ENCODE results near the gene TRPM3. TPM values are rescaled to one million over a fixed set of nuclear protein-coding genes. Genes with fewer than 3 reads are reported as not detected.

The TRPM3 gene
- total and polyA plus RNA-seq, 2 donors (not counting 1 experiment from before 2014, with no cell fraction given), result not detected

GRCh38 chr9:70498866-70499265 lies 622.6 kb downstream of the TRPM3 start:
- Histone ChIP-seq H3K4me1 (ENCODE audit: control insufficient read depth in 2 of 2, insufficient read depth in 2 of 2, low read length in 2 of 2) (peaks cover 7 to 9% of the 10 kb centered on the region in 2 donors), H3K27me3 (replicated peaks in 1 of 4; ENCODE audit: control extremely low read depth in 1 of 4, control insufficient read depth in 3 of 4, insufficient read depth in 4 of 4, low read length in 3 of 4) (no peaks in the 10 kb centered on the region), H3K4me3 (ENCODE audit: control extremely low read depth in 1 of 5, extremely low read depth in 1 of 5, insufficient read depth in 1 of 5, low read depth in 2 of 5, low read length in 4 of 5) (no peak overlapping the region), H2AFZ (ENCODE audit: insufficient read depth, low read depth, low read length, poor library complexity, severe bottlenecking) (no peak overlapping the region), H3K4me2 (replicated peaks; ENCODE audit: low read depth, low read length, poor library complexity, severe bottlenecking) (no peak overlapping the region), H4K20me1 (ENCODE audit: control insufficient read depth, insufficient read depth, low read length, poor library complexity, severe bottlenecking) (no peaks in the 10 kb centered on the region), H3K27ac (ENCODE audit: low read length in 2 of 2) (no peak overlapping the region), H3K36me3 (replicated peaks in 1 of 2; ENCODE audit: control extremely low read depth in 1 of 2, control insufficient read depth in 1 of 2, extremely low read depth in 1 of 2, insufficient read depth in 2 of 2, low read length in 1 of 2) (no peaks in the 10 kb centered on the region), H3K79me2 (ENCODE audit: control insufficient read depth, insufficient read depth, low read length) (no peaks in the 10 kb centered on the region), H3K9ac (ENCODE audit: low read length) (no peak overlapping the region), H3K9me3 (ENCODE audit: control extremely low read depth in 1 of 3, control insufficient read depth in 2 of 3, insufficient read depth in 1 of 3, low read length in 2 of 3) (no peaks in the 10 kb centered on the region)
- Mint-ChIP-seq H3K27me3 (no peaks in the 10 kb centered on the region), H3K4me3 (no peak overlapping the region), H3K9me3 (ENCODE audit: insufficient read depth) (no peaks in the 10 kb centered on the region), H3K4me1 (peaks cover 10% of the 10 kb centered on the region), H3K27ac (no peak overlapping the region)
- CTCF ChIA-PET, result interaction anchor here (1.1 to 1.9 kb wide), 2 partner anchors 11 to 104 kb away, joined by 3 to 5 read pairs; no protein-coding TSS in a partner anchor
- WGBS (ENCODE audit: insufficient coverage), result 71% methylated on average over 1 of the region's 3 CpGs
- no peak for ATAC-seq (ENCODE audit: low read depth)
- DNase-seq, result no peak
- TF ChIP-seq EZH2 (IDR thresholded peaks at IDR 0.05; ENCODE audit: borderline replicate concordance, insufficient read depth, low read depth, low read length, poor library complexity, severe bottlenecking) (no peak), CTCF (IDR thresholded peaks at IDR 0.05) (no peak)
- POLR2A ChIA-PET, result no interaction called here
- intact Hi-C loops (cut with micrococcal nuclease), result no loop called here

GRCh38 chr9:70496244-70496643 lies 625.2 kb downstream of the TRPM3 start:
- H3K27ac Mint-ChIP-seq, result no peak overlapping the region
- no peaks in the 10 kb centered on the region for H3K27me3 ChIP-seq (replicated peaks in 1 of 4; ENCODE audit: control extremely low read depth in 1 of 4, control insufficient read depth in 3 of 4, insufficient read depth in 4 of 4, low read length in 3 of 4)
- H3K79me2 ChIP-seq (ENCODE audit: control insufficient read depth, insufficient read depth, low read length), result no peaks in the 10 kb centered on the region
- peaks cover 6% of the 10 kb centered on the region for H3K27me3 Mint-ChIP-seq
- H3K4me2 ChIP-seq (replicated peaks; ENCODE audit: low read depth, low read length, poor library complexity, severe bottlenecking), result no peak overlapping the region
- ATAC-seq (ENCODE audit: low read depth) (no peak), DNase-seq (no peak)
- peaks cover 26% of the 10 kb centered on the region in 2 donors for H3K4me1 ChIP-seq (ENCODE audit: control insufficient read depth in 2 of 2, insufficient read depth in 2 of 2, low read length in 2 of 2)
- H3K36me3 ChIP-seq (replicated peaks in 1 of 2; ENCODE audit: control extremely low read depth in 1 of 2, control insufficient read depth in 1 of 2, extremely low read depth in 1 of 2, insufficient read depth in 2 of 2, low read length in 1 of 2), result no peaks in the 10 kb centered on the region
- POLR2A ChIA-PET, result no interaction called here
- H3K9ac ChIP-seq (ENCODE audit: low read length), result no peak overlapping the region
- intact Hi-C loops (cut with micrococcal nuclease), result no loop called here
- no peaks in the 10 kb centered on the region for H3K9me3 ChIP-seq (ENCODE audit: control extremely low read depth in 1 of 3, control insufficient read depth in 2 of 3, insufficient read depth in 1 of 3, low read length in 2 of 3)
- no peak overlapping the region for H3K27ac ChIP-seq (ENCODE audit: low read length in 2 of 2)
- peaks cover 18% of the 10 kb centered on the region for H3K4me1 Mint-ChIP-seq
- H3K9me3 Mint-ChIP-seq (ENCODE audit: insufficient read depth), result no peaks in the 10 kb centered on the region
- H2AFZ ChIP-seq (ENCODE audit: insufficient read depth, low read depth, low read length, poor library complexity, severe bottlenecking), result no peak overlapping the region
- no peak overlapping the region for H3K4me3 ChIP-seq (ENCODE audit: control extremely low read depth in 1 of 5, extremely low read depth in 1 of 5, insufficient read depth in 1 of 5, low read depth in 2 of 5, low read length in 4 of 5)
- no peaks in the 10 kb centered on the region for H4K20me1 ChIP-seq (ENCODE audit: control insufficient read depth, insufficient read depth, low read length, poor library complexity, severe bottlenecking)
- CTCF ChIA-PET, result interaction anchor here (0.6 to 3.3 kb wide), 2 partner anchors 11 to 74 kb away, joined by 4 to 12 read pairs; no protein-coding TSS in a partner anchor
- H3K4me3 Mint-ChIP-seq, result no peak overlapping the region
- WGBS (ENCODE audit: insufficient coverage), result 89% methylated on average over 2 of the region's 2 CpGs
- TF ChIP-seq EZH2 (IDR thresholded peaks at IDR 0.05; ENCODE audit: borderline replicate concordance, insufficient read depth, low read depth, low read length, poor library complexity, severe bottlenecking), result no peak
- TF ChIP-seq CTCF (IDR thresholded peaks at IDR 0.05), result no peak
